Stomach (tissue), 9 donors: ENCODE results near the gene SECTM1. TPM values are rescaled to one million over a fixed set of nuclear protein-coding genes. Genes with fewer than 3 reads are reported as not detected.
A peak's percentile ranks its signal among the peaks of the same experiment; 100 is the strongest.
"Not testable (repeated sequence)": the region's sequence is repeated elsewhere in the genome, so short reads cannot be mapped to it uniquely, and the experiment has no call there.

ENCODE experiments used
- DNase-seq, 2 donors: peaks; one replicate each; pipeline versions ENCODE4 v3.0.0 to v3.0.0-alpha.2; 2013 to 2019
- H3K27ac ChIP-seq, 5 donors: fragments of 200-600 bp in 4 of 5; sonication (generic) in 4 of 5; one replicate each; pipeline ENCODE4 v1.5.1; 2013 to 2019; ENCODE audit warnings: mild to moderate bottlenecking in 1 of 5, moderate library complexity in 1 of 5
- H3K27me3 ChIP-seq, 3 donors: fragments of 200-600 bp; sonication (generic); one replicate each; pipeline ENCODE4 v1.5.1; 2017 to 2019; ENCODE audit warnings: mixed run types in 1 of 3
- H3K36me3 ChIP-seq, 4 donors: fragments of 200-600 bp; sonication (generic); 1 replicate in 3 of 4; 2 replicates in 1 of 4; pipeline ENCODE4 v1.5.1; 2016 to 2019
- H3K4me1 ChIP-seq, 4 donors: fragments of 200-600 bp; sonication (generic); one replicate each; pipeline ENCODE4 v1.5.1; 2016 to 2019
- H3K4me3 ChIP-seq, 4 donors: fragments of 200-600 bp; sonication (generic) in 3 of 4; one replicate each; pipeline ENCODE4 v1.5.1; 2016 to 2019; ENCODE audit warnings: mild to moderate bottlenecking in 1 of 4
- H3K9me3 ChIP-seq, 4 donors: fragments of 200-600 bp; sonication (generic); one replicate each; pipeline ENCODE4 v1.5.1; 2016 to 2019
- CTCF ChIP-seq, 7 experiments: fragments of 450-650 bp in 4 of 7; fragments of 200-600 bp in 3 of 7; sonication (generic) in 3 of 7; IDR thresholded peaks; one replicate each; pipeline ENCODE4 v1.5.1; 2016 to 2019; ENCODE audit warnings: antibody characterized with exemption in 7 of 7, control low read depth in 2 of 7, mild to moderate bottlenecking in 1 of 7
- EP300 ChIP-seq: sonication (generic); formaldehyde crosslinking; IDR thresholded peaks from one replicate; pipeline ENCODE4 v1.6.1; 2017; ENCODE audit warnings: antibody characterized with exemption
- POLR2A ChIP-seq, 4 donors: fragments of 450-650 bp; IDR thresholded peaks; one replicate each; pipeline ENCODE4 v1.6.1; 2016; ENCODE audit warnings: antibody characterized with exemption in 4 of 4, control low read depth in 2 of 4, mild to moderate bottlenecking in 1 of 4, moderate library complexity in 1 of 4
- POLR2AphosphoS5 ChIP-seq, 3 donors: sonication (generic); formaldehyde crosslinking; IDR thresholded peaks; one replicate each; pipeline ENCODE4 v1.6.1; 2016; ENCODE audit warnings: antibody characterized with exemption in 3 of 3
- WGBS, 5 donors: extraction: QIAGEN DNeasy Blood & Tissue Kit in 3 of 5; methylation state at CpG; one replicate each; pipeline versions ENCODE4 v1.1.5 to v1.1.7; 2013 to 2018; 5-methylcytosine and 5-hydroxymethylcytosine counted together
- intact Hi-C: fragments of 100-400 bp; cut with DNase I; formaldehyde crosslinking; loops from one replicate; pipeline ENCODE4 v1.15.1; 2023; ENCODE audit warnings: low total_unique reads
- polyA plus RNA-seq, 3 donors: library from polyadenylated mRNA; stranded (reverse); fragments of 200-250 nt; gene quantifications; one replicate each; pipeline ENCODE4 v1.2.3, GENCODE V29; 2013
- total RNA-seq, 5 donors: library from RNA; depleted of rRNA; stranded (reverse); fragments of >200 nt; gene quantifications; one replicate each; pipeline versions ENCODE4 v1.1.0 to v1.2.3, GENCODE V29; 2014 to 2016
- donor health status: healthy with polysubstance abuse.
- donor health status: Bipolar disorder and iron deficiency.
- donor health status: healthy.

The SECTM1 gene
- total and polyA plus RNA-seq, 8 donors = 1.8 to 48.8 (median 9.8) TPM

- Histone ChIP-seq H3K4me3 (no peak overlapping the region), H3K27me3 (peaks cover 20 to 94% (median 76%) of the 10 kb centered on the region in 3 donors), H3K27ac (no peak overlapping the region), H3K36me3 (no peaks in the 10 kb centered on the region), H3K9me3 (no peaks in the 10 kb centered on the region), H3K4me1 (peaks cover 20 to 48% (median 32%) of the 10 kb centered on the region in 4 donors)
- no peak for DNase-seq
- WGBS, 5 donors = 33 to 81% (median 37%) methylated on average over 10 to 79 of the region's 79 CpGs
- intact Hi-C loops = no loop called here
- TF ChIP-seq POLR2AphosphoS5 (IDR thresholded peaks at IDR 0.05) (no peak), CTCF (IDR thresholded peaks at IDR 0.05) (no peak), EP300 (no peak), POLR2A (IDR thresholded peaks at IDR 0.05) (no peak)
These were observed 41.2 kb upstream of the SECTM1 start for GRCh38 chr17:82374626-82375331.

- Histone ChIP-seq H3K4me3 (no peak overlapping the region), H3K27me3 (peaks cover 17 to 94% (median 74%) of the 10 kb centered on the region in 3 donors), H3K36me3 (no peaks in the 10 kb centered on the region), H3K27ac (no peak overlapping the region), H3K9me3 (no peaks in the 10 kb centered on the region), H3K4me1 (peaks cover 20 to 45% (median 32%) of the 10 kb centered on the region in 4 donors)
- DNase-seq = no peak
- no peak for TF ChIP-seq CTCF (IDR thresholded peaks at IDR 0.05)
- TF ChIP-seq POLR2A (IDR thresholded peaks at IDR 0.05) = no peak
- no peak for TF ChIP-seq EP300
- no peak for TF ChIP-seq POLR2AphosphoS5 (IDR thresholded peaks at IDR 0.05)
- intact Hi-C loops = no loop called here
- WGBS, 5 donors = 75 to 93% (median 84%) methylated on average over 15 to 37 of the region's 37 CpGs
These were observed 40.4 kb upstream of the SECTM1 start for GRCh38 chr17:82373731-82374625.

GRCh38 chr17:82373072-82373452 lies 39.5 kb upstream of the SECTM1 start:
- 73 to 84% (median 82%) methylated on average over 10 of the region's 10 CpGs for WGBS, 5 donors
- H3K9me3 ChIP-seq, intact Hi-C loops, H3K36me3 ChIP-seq, H3K4me3 ChIP-seq, H3K27ac ChIP-seq, DNase-seq: not testable (repeated sequence)
- Histone ChIP-seq H3K27me3 (peaks cover 17 to 94% (median 64%) of the 10 kb centered on the region in 3 donors), H3K4me1 (peaks cover 20 to 45% (median 32%) of the 10 kb centered on the region in 4 donors)

GRCh38 chr17:82372249-82373071 lies 38.9 kb upstream of the SECTM1 start:
- TF ChIP-seq POLR2A (IDR thresholded peaks at IDR 0.05) (no peak), EP300 (no peak), CTCF (IDR thresholded peaks at IDR 0.05) (no peak), POLR2AphosphoS5 (IDR thresholded peaks at IDR 0.05) (no peak)
- Histone ChIP-seq H3K27me3 (peaks cover 17 to 93% (median 60%) of the 10 kb centered on the region in 3 donors), H3K4me1 (peaks cover 20 to 45% (median 34%) of the 10 kb centered on the region in 4 donors), H3K9me3 (no peaks in the 10 kb centered on the region), H3K36me3 (no peaks in the 10 kb centered on the region), H3K27ac (no peak overlapping the region), H3K4me3 (peak overlapping the region in 3 of 4 donors; percentile 22 to 40 (median 35))
- WGBS, 5 donors = 16 to 38% (median 29%) methylated on average over 26 to 41 of the region's 41 CpGs
- intact Hi-C loops = no loop called here
- DNase-seq = no peak
